ENCODE data around the gene COX14.
A peak's percentile ranks its signal among the peaks of the same experiment; 100 is the strongest.

The COX14 gene

DNA sequence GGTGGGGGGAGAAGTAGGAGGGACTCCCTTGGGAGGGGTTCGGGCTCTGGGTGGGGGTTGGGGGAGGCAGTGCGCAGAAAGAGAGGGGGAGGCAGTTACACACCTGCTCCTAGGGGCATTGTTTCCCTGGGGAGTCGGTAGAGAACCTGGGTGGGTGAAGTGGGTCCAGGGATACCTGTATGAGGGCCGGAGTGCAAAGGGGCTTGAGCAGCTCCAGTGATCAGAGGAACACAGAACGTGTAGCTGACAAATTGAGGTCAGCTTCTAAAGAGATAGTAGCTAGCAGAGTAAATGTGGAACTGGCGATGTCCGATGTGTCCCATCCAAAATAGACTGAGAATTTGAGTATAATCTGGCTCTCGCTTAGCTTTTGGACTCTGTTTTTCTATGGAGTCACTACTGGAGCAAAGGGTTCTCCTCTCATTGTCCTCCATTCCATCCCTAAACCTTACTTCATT is 26.4 kb upstream of the COX14 start:
- no peaks in the 10 kb centered on the region for H3K4me1 ChIP-seq (ENCODE audit: control insufficient read depth, insufficient read depth, low read length)
- H3K27ac ChIP-seq (ENCODE audit: low read depth, low read length) = peak overlapping the region; percentile 98

DNA sequence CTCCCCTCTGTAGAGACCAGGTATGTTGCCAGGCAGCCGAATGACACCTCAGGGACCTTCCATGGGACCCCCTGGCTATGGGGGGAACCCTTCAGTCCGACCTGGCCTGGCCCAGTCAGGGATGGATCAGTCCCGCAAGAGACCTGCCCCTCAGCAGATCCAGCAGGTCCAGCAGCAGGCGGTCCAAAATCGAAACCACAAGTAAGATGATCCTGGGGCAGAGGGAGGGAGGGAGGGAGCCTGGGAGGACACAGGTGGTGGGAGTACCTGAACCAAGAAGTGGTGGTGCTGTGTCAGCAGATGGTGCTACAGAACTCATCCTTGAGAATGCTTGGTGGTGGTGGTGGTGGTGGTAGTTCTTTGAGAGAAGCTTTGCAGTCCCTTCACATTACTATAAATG is 25.9 kb upstream of the COX14 start:
- Histone ChIP-seq H3K27me3 (ENCODE audit: control insufficient read depth, insufficient read depth, low read length) (peaks cover 5% of the 10 kb centered on the region; the same call in 1 of the 2 replicates), H3K4me3 (ENCODE audit: low read depth, low read length) (peak overlapping the region; percentile 75), H3K27ac (ENCODE audit: low read depth, low read length) (peak overlapping the region; percentile 98), H3K36me3 (ENCODE audit: control insufficient read depth, insufficient read depth, low read length) (peaks cover 49% of the 10 kb centered on the region), H3K4me1 (ENCODE audit: control insufficient read depth, insufficient read depth, low read length) (no peaks in the 10 kb centered on the region), H3K9me3 (ENCODE audit: control insufficient read depth, insufficient read depth, low read length) (no peaks in the 10 kb centered on the region), H3K9ac (ENCODE audit: low read depth, low read length) (no peak overlapping the region)

More for the DNA sequence above, 26.4 kb upstream of the COX14 start:
- H3K9me3 ChIP-seq (ENCODE audit: control insufficient read depth, insufficient read depth, low read length) = no peaks in the 10 kb centered on the region
- peaks cover 44% of the 10 kb centered on the region for H3K36me3 ChIP-seq (ENCODE audit: control insufficient read depth, insufficient read depth, low read length)
- peaks cover 10% of the 10 kb centered on the region for H3K27me3 ChIP-seq (ENCODE audit: control insufficient read depth, insufficient read depth, low read length)
- H3K4me3 ChIP-seq (ENCODE audit: low read depth, low read length) = peak overlapping the region; percentile 75
- peak overlapping the region; percentile 11 for H3K9ac ChIP-seq (ENCODE audit: low read depth, low read length)

- Histone ChIP-seq H3K9me3 (ENCODE audit: control insufficient read depth, insufficient read depth, low read length) (no peaks in the 10 kb centered on the region), H3K27me3 (ENCODE audit: control insufficient read depth, insufficient read depth, low read length) (no peaks in the 10 kb centered on the region), H3K9ac (ENCODE audit: low read depth, low read length) (no peak overlapping the region), H3K4me3 (ENCODE audit: low read depth, low read length) (no peak overlapping the region), H3K36me3 (ENCODE audit: control insufficient read depth, insufficient read depth, low read length) (peaks cover 58% of the 10 kb centered on the region), H3K4me1 (ENCODE audit: control insufficient read depth, insufficient read depth, low read length) (no peaks in the 10 kb centered on the region), H3K27ac (ENCODE audit: low read depth, low read length) (no peak overlapping the region)
These were observed 24.9 kb upstream of the COX14 start for GRCh38 chr12:50087151-50087550.

DNA sequence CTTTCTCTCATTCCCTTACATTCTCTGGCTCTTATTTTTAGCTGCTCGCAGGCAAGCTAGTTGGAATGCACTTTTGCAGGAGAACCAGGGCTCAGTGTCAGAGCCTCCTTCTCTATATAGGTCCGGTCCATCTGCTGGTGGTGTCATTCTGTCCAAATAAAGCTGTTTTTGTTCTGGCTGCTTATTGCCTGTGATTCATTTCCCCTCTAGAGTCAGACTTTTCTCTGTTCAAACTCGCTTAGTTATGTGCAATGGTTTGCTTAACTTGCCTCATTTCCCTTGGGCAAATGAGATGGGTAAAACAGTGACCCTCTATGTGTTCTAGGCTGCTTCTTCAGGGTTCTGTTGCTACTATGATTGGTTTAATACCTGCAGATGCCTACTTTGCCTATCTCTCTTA is 24.0 kb upstream of the COX14 start:
- Histone ChIP-seq H3K27ac (ENCODE audit: low read depth, low read length) (no peak overlapping the region), H3K27me3 (ENCODE audit: control insufficient read depth, insufficient read depth, low read length) (no peaks in the 10 kb centered on the region), H3K36me3 (ENCODE audit: control insufficient read depth, insufficient read depth, low read length) (peaks cover 65% of the 10 kb centered on the region), H3K9ac (ENCODE audit: low read depth, low read length) (no peak overlapping the region), H3K9me3 (ENCODE audit: control insufficient read depth, insufficient read depth, low read length) (no peaks in the 10 kb centered on the region), H3K4me3 (ENCODE audit: low read depth, low read length) (no peak overlapping the region), H3K4me1 (ENCODE audit: control insufficient read depth, insufficient read depth, low read length) (no peaks in the 10 kb centered on the region)

GRCh38 chr12:50088577-50089335 is 23.3 kb upstream of the COX14 start:
- no peaks in the 10 kb centered on the region for H3K9me3 ChIP-seq (ENCODE audit: control insufficient read depth, insufficient read depth, low read length)
- peaks cover 72% of the 10 kb centered on the region for H3K36me3 ChIP-seq (ENCODE audit: control insufficient read depth, insufficient read depth, low read length)
- no peaks in the 10 kb centered on the region for H3K4me1 ChIP-seq (ENCODE audit: control insufficient read depth, insufficient read depth, low read length)
- no peaks in the 10 kb centered on the region for H3K27me3 ChIP-seq (ENCODE audit: control insufficient read depth, insufficient read depth, low read length)
- no peak overlapping the region for H3K9ac ChIP-seq (ENCODE audit: low read depth, low read length)
- no peak overlapping the region for H3K4me3 ChIP-seq (ENCODE audit: low read depth, low read length)
- no peak overlapping the region for H3K27ac ChIP-seq (ENCODE audit: low read depth, low read length)

- Histone ChIP-seq H3K27ac (ENCODE audit: low read depth, low read length) (no peak overlapping the region), H3K27me3 (ENCODE audit: control insufficient read depth, insufficient read depth, low read length) (no peaks in the 10 kb centered on the region), H3K4me3 (ENCODE audit: low read depth, low read length) (no peak overlapping the region), H3K4me1 (ENCODE audit: control insufficient read depth, insufficient read depth, low read length) (no peaks in the 10 kb centered on the region), H3K36me3 (ENCODE audit: control insufficient read depth, insufficient read depth, low read length) (peaks cover 82% of the 10 kb centered on the region), H3K9ac (ENCODE audit: low read depth, low read length) (no peak overlapping the region), H3K9me3 (ENCODE audit: control insufficient read depth, insufficient read depth, low read length) (no peaks in the 10 kb centered on the region)
These were observed 22.3 kb upstream of the COX14 start for GRCh38 chr12:50089730-50090129.

- Histone ChIP-seq H3K9me3 (ENCODE audit: control insufficient read depth, insufficient read depth, low read length) (no peaks in the 10 kb centered on the region), H3K27ac (ENCODE audit: low read depth, low read length) (no peak overlapping the region), H3K4me3 (ENCODE audit: low read depth, low read length) (no peak overlapping the region), H3K27me3 (ENCODE audit: control insufficient read depth, insufficient read depth, low read length) (no peaks in the 10 kb centered on the region), H3K9ac (ENCODE audit: low read depth, low read length) (no peak overlapping the region), H3K36me3 (ENCODE audit: control insufficient read depth, insufficient read depth, low read length) (peaks cover 87% of the 10 kb centered on the region), H3K4me1 (ENCODE audit: control insufficient read depth, insufficient read depth, low read length) (no peaks in the 10 kb centered on the region)
These were observed 21.6 kb upstream of the COX14 start for GRCh38 chr12:50090391-50090790.

DNA sequence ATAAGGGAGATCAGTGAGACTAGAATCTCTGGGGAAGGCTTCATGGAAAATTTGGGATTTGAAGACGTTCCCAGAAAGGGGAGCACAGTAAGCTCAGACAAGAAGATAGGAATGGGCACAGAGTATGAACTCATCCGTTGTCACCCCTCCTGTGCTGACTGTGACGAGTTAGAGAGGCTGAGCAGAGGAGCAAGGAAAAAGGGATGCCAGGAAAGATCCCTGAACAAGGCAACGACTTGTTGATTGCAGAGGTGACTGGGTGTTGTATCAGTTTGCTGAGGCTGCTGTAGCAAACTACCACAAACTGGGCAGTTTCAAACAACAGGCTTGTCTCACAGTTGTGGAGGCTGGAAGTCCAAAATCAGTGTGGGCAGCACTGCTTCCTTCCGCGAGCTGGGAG is 14.1 kb upstream of the COX14 start:
- Histone ChIP-seq H3K9ac (ENCODE audit: low read depth, low read length) (no peak overlapping the region), H3K36me3 (ENCODE audit: control insufficient read depth, insufficient read depth, low read length) (peaks cover 78% of the 10 kb centered on the region), H3K9me3 (ENCODE audit: control insufficient read depth, insufficient read depth, low read length) (no peaks in the 10 kb centered on the region), H3K4me1 (ENCODE audit: control insufficient read depth, insufficient read depth, low read length) (peaks cover 5% of the 10 kb centered on the region; the same call in 1 of the 2 replicates), H3K27ac (ENCODE audit: low read depth, low read length) (no peak overlapping the region), H3K4me3 (ENCODE audit: low read depth, low read length) (no peak overlapping the region), H3K27me3 (ENCODE audit: control insufficient read depth, insufficient read depth, low read length) (no peaks in the 10 kb centered on the region)

DNA sequence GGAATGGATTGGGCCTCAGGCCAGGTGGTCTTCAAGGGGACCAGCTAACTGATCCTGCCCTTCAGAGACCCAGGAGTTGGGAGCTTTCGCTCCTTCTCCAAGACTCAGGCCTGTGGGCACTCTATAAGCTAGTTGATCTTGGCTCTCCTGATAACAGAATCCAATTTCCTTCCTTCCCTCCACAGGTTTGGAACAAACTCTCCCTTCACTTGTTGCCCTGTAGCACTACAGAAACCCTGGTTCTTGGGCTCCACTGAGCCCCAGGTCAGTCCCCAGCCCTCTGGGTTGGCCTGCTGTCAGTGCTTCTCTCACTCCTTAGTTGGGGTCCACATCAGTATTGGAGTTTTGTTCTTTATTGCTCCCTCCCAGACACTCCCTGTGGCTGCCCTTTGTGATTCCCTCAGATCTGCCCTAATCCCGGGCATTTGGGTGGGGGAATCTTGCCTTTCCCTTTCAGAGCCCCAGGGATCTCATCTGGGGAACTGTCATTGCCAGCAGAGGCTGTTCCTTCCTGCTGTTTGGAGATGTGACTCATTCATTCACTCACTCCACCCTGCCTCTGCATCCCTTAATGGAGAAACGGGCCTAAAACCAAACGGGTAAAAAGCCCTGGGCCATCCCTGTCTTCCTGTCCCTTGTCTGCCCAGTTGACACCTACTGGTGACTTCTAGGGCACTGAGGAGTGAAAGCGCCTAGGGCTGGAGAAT is 12.6 kb upstream of the COX14 start:
- H3K4me3 ChIP-seq (ENCODE audit: low read depth, low read length) = no peak overlapping the region
- no peaks in the 10 kb centered on the region for H3K27me3 ChIP-seq (ENCODE audit: control insufficient read depth, insufficient read depth, low read length)
- H3K9me3 ChIP-seq (ENCODE audit: control insufficient read depth, insufficient read depth, low read length) = no peaks in the 10 kb centered on the region
- peaks cover 11% of the 10 kb centered on the region; the same call in 1 of the 2 replicates for H3K4me1 ChIP-seq (ENCODE audit: control insufficient read depth, insufficient read depth, low read length)
- peaks cover 63% of the 10 kb centered on the region for H3K36me3 ChIP-seq (ENCODE audit: control insufficient read depth, insufficient read depth, low read length)
- no peak overlapping the region for H3K9ac ChIP-seq (ENCODE audit: low read depth, low read length)
- H3K27ac ChIP-seq (ENCODE audit: low read depth, low read length) = peak overlapping the region; percentile 77

DNA sequence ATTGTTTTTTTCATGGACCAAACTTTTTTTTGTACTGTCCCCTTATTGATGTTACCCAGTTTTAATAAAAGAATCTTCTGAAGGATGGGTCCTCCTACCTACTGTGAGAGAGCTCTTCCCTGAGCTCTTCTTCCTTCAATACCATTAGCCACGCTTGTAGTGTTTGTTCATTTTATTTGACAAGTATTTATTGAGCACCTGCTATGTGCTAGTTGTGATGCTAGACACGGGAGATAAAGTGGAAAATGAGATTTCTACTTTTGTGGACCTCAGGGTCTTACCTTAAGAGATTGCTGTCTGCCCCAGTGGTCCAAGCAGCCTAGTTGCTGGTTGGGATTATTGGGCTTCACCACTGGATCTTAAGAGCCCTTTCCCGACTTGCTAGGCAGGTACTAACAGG is 11.5 kb upstream of the COX14 start:
- Histone ChIP-seq H3K4me3 (ENCODE audit: low read depth, low read length) (no peak overlapping the region), H3K27ac (ENCODE audit: low read depth, low read length) (no peak overlapping the region), H3K36me3 (ENCODE audit: control insufficient read depth, insufficient read depth, low read length) (peaks cover 54% of the 10 kb centered on the region), H3K9me3 (ENCODE audit: control insufficient read depth, insufficient read depth, low read length) (no peaks in the 10 kb centered on the region), H3K27me3 (ENCODE audit: control insufficient read depth, insufficient read depth, low read length) (no peaks in the 10 kb centered on the region), H3K9ac (ENCODE audit: low read depth, low read length) (no peak overlapping the region), H3K4me1 (ENCODE audit: control insufficient read depth, insufficient read depth, low read length) (peaks cover 11% of the 10 kb centered on the region; the same call in 1 of the 2 replicates)

GRCh38 chr12:50101663-50102062 is 10.4 kb upstream of the COX14 start:
- H3K9ac ChIP-seq (ENCODE audit: low read depth, low read length) = no peak overlapping the region

More at GRCh38 chr12:50101663-50102062, 10.4 kb upstream of the COX14 start:
- H3K36me3 ChIP-seq (ENCODE audit: control insufficient read depth, insufficient read depth, low read length) = peaks cover 43% of the 10 kb centered on the region
- no peak overlapping the region for H3K4me3 ChIP-seq (ENCODE audit: low read depth, low read length)
- peaks cover 11% of the 10 kb centered on the region; the same call in 1 of the 2 replicates for H3K4me1 ChIP-seq (ENCODE audit: control insufficient read depth, insufficient read depth, low read length)
- peak overlapping the region; percentile 64 for H3K27ac ChIP-seq (ENCODE audit: low read depth, low read length)
- H3K27me3 ChIP-seq (ENCODE audit: control insufficient read depth, insufficient read depth, low read length) = no peaks in the 10 kb centered on the region
- no peaks in the 10 kb centered on the region for H3K9me3 ChIP-seq (ENCODE audit: control insufficient read depth, insufficient read depth, low read length)

Data from HUES48 (cell line).